Activated CD4-positive, alpha-beta T cell treated with anti-CD3 and anti-CD28 coated beads, Interleukin-2, amount 50 U/mL, for 24 hours (primary cell): ENCODE measurements around the gene TMEM108.

Source experiments
- DNase-seq, 2 donors: peaks; one replicate each; pipeline ENCODE4 v3.0.0-alpha.2; 2020; ENCODE audit warnings: low read depth in 1 of 2, low spot score in 1 of 2

TMEM108 gene

GRCh38 chr3:133054586-133054985 is 16.4 kb downstream of the TMEM108 start:
- DNase-seq = no peak

- no peak for DNase-seq
Measured at GRCh38 chr3:133055339-133055738, 17.1 kb downstream of the TMEM108 start.

GRCh38 chr3:133058243-133058642 is 20.1 kb downstream of the TMEM108 start:
- no peak for DNase-seq

- DNase-seq = no peak
Measured at GRCh38 chr3:133058831-133059230, 20.6 kb downstream of the TMEM108 start.

- no peak for DNase-seq
Measured at GRCh38 chr3:133065193-133065961, 27.2 kb downstream of the TMEM108 start.

GRCh38 chr3:133066026-133066425 is 27.8 kb downstream of the TMEM108 start:
- no peak for DNase-seq

- DNase-seq = no peak
Measured at GRCh38 chr3:133069556-133070286, 31.5 kb downstream of the TMEM108 start.

GRCh38 chr3:133074977-133075376 is 36.8 kb downstream of the TMEM108 start:
- no peak for DNase-seq

- no peak for DNase-seq
Measured at GRCh38 chr3:133077688-133078087, 39.5 kb downstream of the TMEM108 start.

- DNase-seq = no peak
Measured at GRCh38 chr3:133079621-133080020, 41.4 kb downstream of the TMEM108 start.

GRCh38 chr3:133081016-133081415 is 42.8 kb downstream of the TMEM108 start:
- DNase-seq = no peak

- no peak for DNase-seq
Measured at GRCh38 chr3:133083395-133083794, 45.2 kb downstream of the TMEM108 start.

- DNase-seq = no peak
Measured at GRCh38 chr3:133089906-133090485, 51.8 kb downstream of the TMEM108 start.

GRCh38 chr3:133092681-133093080 is 54.5 kb downstream of the TMEM108 start:
- DNase-seq = no peak

GRCh38 chr3:133093366-133093765 is 55.2 kb downstream of the TMEM108 start:
- no peak for DNase-seq

- DNase-seq = no peak
Measured at GRCh38 chr3:133096900-133097613, 58.9 kb downstream of the TMEM108 start.

- DNase-seq = no peak
Measured at GRCh38 chr3:133103706-133104105, 65.5 kb downstream of the TMEM108 start.

- no peak for DNase-seq
Measured at GRCh38 chr3:133106169-133106568, 68.0 kb downstream of the TMEM108 start.

GRCh38 chr3:133112666-133113065 is 74.5 kb downstream of the TMEM108 start:
- no peak for DNase-seq

- no peak for DNase-seq
Measured at GRCh38 chr3:133113526-133113925, 75.3 kb downstream of the TMEM108 start.

- DNase-seq = no peak
Measured at GRCh38 chr3:133113927-133114597, 75.9 kb downstream of the TMEM108 start.
